Hair follicular keratinocyte (primary cell): ENCODE data around the gene HNRNPK. TPM values are rescaled to one million over a fixed set of nuclear protein-coding genes. Genes with fewer than 3 reads are reported as not detected.

Source experiments
- total RNA-seq: library from RNA; depleted of rRNA; stranded (reverse); fragments of >200 nt; gene quantifications from 2 replicates; pipeline ENCODE4 v1.2.3, GENCODE V29; 2015

HNRNPK gene
- 437 and 549 TPM in 2 replicates for total RNA-seq

DNA sequence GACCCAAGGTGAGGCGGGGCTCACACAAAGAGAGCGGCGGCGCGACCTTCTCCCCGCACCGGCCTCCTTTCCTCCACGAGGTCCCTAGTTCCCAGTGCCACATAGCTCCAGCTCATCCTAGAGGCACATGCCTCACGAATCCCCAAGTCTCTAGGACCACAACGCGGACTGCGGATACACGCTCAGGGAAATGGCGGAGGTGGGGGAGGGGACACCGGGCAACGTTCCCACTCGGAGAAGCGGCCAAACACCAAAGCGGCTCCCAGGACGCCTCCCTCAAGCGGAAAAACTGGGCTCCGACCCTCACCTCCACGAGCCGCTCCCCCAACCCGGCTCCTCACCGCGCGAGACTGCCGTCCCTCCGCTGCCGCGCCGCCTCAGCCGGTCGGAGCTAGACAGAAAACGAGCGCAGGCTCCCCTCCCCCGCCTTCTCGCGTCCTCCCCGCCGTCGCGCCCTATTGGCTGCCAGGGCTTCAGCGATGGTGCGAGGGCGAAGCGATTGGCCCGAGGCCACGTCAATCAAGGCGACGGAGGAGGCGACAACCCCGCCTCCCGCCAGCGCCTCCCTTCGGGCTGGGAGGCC lies at the start of gene HNRNPK:
Gene HNRNPK (minus strand): TSS at position 404 of the 583 bp plus-strand sequence. CDS start 1,963 bp downstream, outside the sequence.

DNA sequence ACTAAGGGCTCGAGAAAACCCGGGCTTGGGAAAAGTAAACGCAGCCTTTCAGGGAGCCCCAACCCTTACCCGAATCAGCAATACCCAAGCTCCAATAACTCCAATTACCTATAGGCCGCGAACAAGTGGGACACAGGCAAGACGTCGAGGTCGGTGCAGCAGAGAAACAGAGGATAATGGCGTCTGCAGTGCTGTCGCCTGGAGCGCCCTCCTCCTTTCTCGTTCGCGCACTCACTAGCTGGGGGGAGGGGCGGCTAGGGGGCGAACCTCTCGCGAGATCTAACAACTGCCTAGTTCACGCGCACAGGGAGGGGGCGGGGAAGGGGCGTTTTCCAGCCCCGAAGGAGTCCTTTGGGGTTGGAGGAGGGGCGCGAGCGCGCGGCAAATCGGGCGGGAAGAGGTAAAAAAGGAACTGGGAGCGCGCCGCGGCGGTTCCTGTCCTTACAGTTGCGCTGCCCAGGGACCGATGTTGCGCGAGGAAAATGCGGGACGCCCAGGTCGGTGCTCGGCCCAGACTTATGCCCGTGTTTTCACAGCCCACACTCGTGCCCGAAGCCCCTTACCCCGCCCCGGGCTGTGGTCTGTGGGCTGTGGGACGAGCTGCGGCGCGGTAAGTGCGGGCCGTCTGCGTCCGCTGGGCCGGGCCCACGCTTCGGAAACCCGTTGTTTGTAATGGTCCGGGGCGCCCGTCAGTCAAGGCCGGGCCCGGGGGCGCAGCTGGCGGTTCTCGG lies 545 bp upstream of the HNRNPK start, which contains the start of gene RMI1:
Gene RMI1 (plus strand): TSS at position 411 of the 731 bp plus-strand sequence. CDS start 20,182 bp downstream, outside the sequence.

DNA sequence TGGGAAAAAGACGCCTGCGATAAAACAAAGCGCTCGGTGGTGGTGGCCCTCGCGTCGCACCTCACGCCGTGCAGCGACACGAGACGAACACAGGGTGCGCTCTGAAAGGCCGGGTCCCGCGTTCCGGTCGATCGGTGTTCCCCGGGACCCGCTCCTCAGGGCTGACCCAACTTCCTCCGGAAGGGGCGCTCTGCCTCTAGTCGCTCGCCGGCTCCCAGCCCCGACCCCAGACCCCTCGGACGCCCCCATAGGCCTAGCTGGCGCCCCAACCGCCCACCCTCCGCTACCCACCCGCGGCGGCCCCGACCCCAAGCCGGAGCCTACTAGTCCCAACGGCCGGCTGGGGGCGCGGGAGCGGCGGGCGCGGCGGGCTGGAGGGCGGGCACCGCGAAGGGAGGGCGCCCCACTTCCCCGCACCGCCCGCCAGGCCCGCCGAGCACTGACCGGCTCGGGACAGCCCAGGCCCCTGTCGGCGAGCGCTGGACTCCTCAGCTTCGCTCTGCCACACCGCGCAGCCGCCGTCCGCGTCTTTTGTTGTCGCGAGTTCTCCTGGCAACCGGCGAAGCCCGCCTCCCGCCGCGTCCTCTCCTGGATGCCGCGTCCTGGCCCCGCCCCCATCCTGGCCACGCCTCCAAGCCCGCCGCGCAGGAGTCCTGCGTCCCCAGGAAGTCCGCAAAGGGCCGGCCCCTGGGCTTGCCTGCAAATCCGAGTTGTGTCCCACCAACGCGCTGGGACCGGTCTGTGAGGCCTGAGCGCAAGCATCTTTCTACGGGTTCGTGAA lies 58.9 kb downstream of the HNRNPK start, which contains the start of gene KIF27:
Gene KIF27 (minus strand): TSS at position 506 of the 781 bp plus-strand sequence. CDS start 5,841 bp downstream, outside the sequence.

Other genes with a start within 250 kb of the HNRNPK start
- 0.08 and 0.80 TPM in 2 replicates for gene GKAP1, start 162.4 kb downstream of the HNRNPK start, total RNA-seq
- gene KIF27, start 58.8 kb downstream of the HNRNPK start, total RNA-seq: 1.4 and 2.3 TPM in 2 replicates
- 2.3 and 4.4 TPM in 2 replicates for gene RMI1, start 590 bp upstream of the HNRNPK start, total RNA-seq